Stimulated activated naive CD8-positive, alpha-beta T cell treated with anti-CD3 and anti-CD28 coated beads, Interleukin-15, Interleukin-2, amounts not matched to agents 100 ng/mL and 50 ng/mL, for 24 hours (primary cell): ENCODE results near the gene CDC5L.

ENCODE experiments used
- H3K27ac Mint-ChIP-seq: one replicate; pipeline ENCODE4 v1.8.0; 2021; ENCODE audit warnings: mild to moderate bottlenecking, mixed read lengths
- H3K27me3 Mint-ChIP-seq: one replicate; pipeline ENCODE4 v1.8.0; 2021; ENCODE audit warnings: mixed read lengths
- H3K36me3 Mint-ChIP-seq: one replicate; pipeline ENCODE4 v1.8.0; 2021; ENCODE audit warnings: low read depth, mixed read lengths
- H3K4me1 Mint-ChIP-seq: one replicate; pipeline ENCODE4 v1.8.0; 2021; ENCODE audit warnings: low read depth, mixed read lengths
- H3K4me3 Mint-ChIP-seq: one replicate; pipeline ENCODE4 v1.8.0; 2021; ENCODE audit warnings: mild to moderate bottlenecking, mixed read lengths
- H3K9me3 Mint-ChIP-seq: one replicate; pipeline ENCODE4 v1.8.0; 2021; ENCODE audit warnings: mixed read lengths

The CDC5L gene

DNA sequence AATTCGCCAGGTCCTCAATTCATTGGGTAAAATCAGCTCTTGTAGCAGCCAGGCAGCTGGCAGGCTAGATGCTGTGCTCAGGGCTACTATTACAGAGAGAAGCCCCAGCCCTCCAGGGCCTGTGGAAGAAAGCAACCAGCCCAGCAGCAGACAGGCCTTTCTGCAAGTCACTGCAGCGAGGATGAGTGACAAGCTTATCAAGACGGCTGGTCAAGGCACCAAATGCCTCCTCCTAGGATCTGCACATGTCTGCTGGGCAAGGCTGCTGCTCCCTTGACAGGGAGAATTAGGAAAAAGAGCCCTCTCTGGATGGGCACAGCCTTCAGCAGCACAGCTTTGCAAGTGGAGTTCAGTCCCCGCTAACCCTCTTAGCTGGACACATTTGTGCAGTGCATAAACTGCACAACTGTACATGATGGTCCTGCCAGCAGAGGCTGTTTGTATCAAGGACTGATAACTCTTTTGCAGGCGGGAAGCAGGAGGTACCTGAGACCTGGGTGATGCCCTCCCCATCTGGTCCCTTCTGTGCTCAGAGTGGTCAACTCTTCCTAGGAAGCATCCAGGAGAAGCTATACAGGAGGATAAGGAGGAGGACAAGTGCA is 89.9 kb downstream of the CDC5L start:
- Mint-ChIP-seq H3K9me3 (no peaks in the 10 kb centered on the region), H3K4me3 (no peak overlapping the region), H3K4me1 (no peaks in the 10 kb centered on the region), H3K36me3 (no peaks in the 10 kb centered on the region), H3K27ac (no peak overlapping the region), H3K27me3 (peaks cover 11% of the 10 kb centered on the region)

DNA sequence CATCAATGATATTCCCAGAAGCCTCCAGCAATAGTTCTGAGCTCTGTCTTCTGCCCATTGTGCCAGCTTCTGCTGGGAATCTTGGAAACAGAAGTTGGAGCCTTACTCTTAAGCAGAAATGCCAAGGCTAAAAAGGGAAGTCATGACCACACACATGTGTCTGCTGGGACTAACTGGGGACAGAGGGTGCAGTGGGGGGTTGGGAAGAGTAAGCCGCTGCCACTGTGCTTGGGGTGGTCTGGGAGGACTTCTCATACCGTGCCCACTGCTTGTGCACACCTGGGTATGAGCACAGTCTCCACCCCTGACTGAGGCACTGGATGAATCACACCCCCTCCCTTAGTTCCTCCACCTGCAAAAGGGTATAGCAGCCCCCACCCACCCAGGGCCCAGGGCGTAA is 90.7 kb downstream of the CDC5L start:
- H3K27ac Mint-ChIP-seq, result no peak overlapping the region
- H3K36me3 Mint-ChIP-seq, result no peaks in the 10 kb centered on the region
- no peaks in the 10 kb centered on the region for H3K4me1 Mint-ChIP-seq
- H3K4me3 Mint-ChIP-seq, result no peak overlapping the region
- H3K9me3 Mint-ChIP-seq, result no peaks in the 10 kb centered on the region
- peaks cover 11% of the 10 kb centered on the region for H3K27me3 Mint-ChIP-seq

DNA sequence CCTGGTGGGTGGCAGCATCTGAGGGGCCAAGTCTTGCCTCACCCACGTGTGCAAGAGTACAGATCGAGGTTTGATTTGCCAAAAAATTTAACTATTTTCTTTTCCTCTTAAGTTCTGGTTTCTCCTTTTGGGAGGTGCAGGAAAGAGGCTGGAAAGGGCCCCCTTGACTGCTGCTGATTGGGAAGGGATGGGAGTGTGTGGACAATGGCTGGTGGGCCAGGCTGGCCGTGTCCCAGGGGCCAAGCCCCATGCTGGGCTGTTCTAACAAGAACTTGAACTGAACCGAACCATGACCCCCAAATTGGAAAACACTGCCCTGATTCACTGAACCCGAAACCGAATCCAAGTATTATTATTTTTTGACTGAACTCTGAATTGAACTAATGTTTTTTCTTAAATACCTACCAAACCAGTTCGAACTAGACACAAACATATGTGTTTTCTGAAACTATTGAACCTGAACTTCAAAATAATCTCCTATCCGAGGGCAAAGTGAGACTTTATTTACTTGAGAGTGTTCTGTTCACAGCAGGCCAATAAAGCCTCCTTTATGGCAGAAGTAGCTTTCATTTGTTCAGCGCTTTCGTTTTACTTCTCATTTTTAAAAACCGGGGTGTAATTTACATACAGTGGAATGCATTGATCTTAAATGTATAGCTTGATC is 91.2 kb downstream of the CDC5L start:
- no peaks in the 10 kb centered on the region for H3K4me1 Mint-ChIP-seq
- H3K9me3 Mint-ChIP-seq, result no peaks in the 10 kb centered on the region
- H3K36me3 Mint-ChIP-seq, result no peaks in the 10 kb centered on the region
- no peak overlapping the region for H3K4me3 Mint-ChIP-seq
- H3K27ac Mint-ChIP-seq, result no peak overlapping the region
- peaks cover 11% of the 10 kb centered on the region for H3K27me3 Mint-ChIP-seq

DNA sequence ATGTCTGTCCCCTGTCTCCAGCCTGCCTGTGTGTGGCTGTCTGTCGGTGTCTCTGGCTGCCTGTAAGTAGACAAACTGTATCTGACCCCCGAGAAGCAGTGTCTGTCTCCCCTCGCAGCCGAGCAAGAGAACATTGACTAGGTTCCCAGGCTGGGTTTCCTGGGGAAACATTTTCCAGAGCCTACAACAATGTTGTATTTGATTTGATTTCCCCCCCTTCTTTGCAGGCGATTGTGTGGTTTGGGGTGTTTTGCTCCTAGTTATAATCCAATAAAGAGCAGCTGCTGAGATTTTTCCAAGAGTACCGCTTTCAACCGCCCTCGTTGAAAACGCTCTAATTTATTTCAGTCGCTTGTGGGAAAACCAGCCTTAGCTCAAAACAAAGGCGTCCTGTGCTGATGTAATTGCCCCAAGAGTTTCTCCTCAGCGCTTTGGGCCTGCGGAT is 92.6 kb downstream of the CDC5L start:
- Mint-ChIP-seq H3K27ac (no peak overlapping the region), H3K4me1 (no peaks in the 10 kb centered on the region), H3K27me3 (peaks cover 7% of the 10 kb centered on the region), H3K4me3 (no peak overlapping the region), H3K36me3 (no peaks in the 10 kb centered on the region), H3K9me3 (no peaks in the 10 kb centered on the region)

DNA sequence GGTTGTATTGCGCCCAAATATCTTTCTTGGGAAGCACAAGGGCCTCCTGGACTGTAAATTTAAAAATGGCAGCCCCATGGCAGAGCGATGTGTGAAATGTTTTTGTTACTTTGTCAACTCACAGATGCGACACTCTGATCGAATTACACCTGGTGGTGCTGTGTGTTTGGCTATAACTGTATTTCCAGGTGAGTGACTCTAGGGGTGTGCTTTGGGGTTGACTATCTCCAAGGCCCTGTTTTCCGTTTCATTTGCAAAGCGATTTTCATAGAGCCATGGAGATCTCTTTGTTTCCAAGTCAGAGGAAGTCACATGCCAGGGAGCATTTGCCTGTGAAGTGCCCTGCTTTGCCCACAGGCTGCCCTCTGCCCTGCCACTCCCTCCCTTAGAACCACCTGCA is 93.5 kb downstream of the CDC5L start:
- H3K9me3 Mint-ChIP-seq, result no peaks in the 10 kb centered on the region
- H3K27me3 Mint-ChIP-seq, result peaks cover 8% of the 10 kb centered on the region
- H3K36me3 Mint-ChIP-seq, result no peaks in the 10 kb centered on the region
- H3K27ac Mint-ChIP-seq, result no peak overlapping the region
- H3K4me3 Mint-ChIP-seq, result no peak overlapping the region
- no peaks in the 10 kb centered on the region for H3K4me1 Mint-ChIP-seq

DNA sequence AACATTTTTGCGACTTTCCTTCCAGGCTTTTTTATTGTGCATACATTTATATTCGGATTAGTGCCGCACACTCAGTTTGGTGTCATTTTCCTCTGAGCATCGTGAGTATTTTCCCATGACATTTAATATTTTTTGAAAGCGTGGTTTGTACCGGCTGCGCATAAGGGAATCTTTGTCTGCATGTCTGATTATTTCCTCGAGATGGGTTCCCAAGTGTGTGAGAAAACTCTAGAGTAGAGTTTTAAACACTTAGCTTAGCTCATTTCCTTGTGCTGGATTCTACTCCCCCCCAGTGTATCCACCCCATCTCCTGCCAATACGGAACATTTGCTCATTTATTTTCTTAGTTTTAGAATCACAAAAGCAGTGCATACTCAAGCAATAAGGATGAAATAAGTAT is 94.3 kb downstream of the CDC5L start:
- H3K4me1 Mint-ChIP-seq, result no peaks in the 10 kb centered on the region
- H3K27me3 Mint-ChIP-seq, result peaks cover 13% of the 10 kb centered on the region
- H3K4me3 Mint-ChIP-seq, result no peak overlapping the region
- no peaks in the 10 kb centered on the region for H3K36me3 Mint-ChIP-seq
- no peaks in the 10 kb centered on the region for H3K9me3 Mint-ChIP-seq
- no peak overlapping the region for H3K27ac Mint-ChIP-seq

DNA sequence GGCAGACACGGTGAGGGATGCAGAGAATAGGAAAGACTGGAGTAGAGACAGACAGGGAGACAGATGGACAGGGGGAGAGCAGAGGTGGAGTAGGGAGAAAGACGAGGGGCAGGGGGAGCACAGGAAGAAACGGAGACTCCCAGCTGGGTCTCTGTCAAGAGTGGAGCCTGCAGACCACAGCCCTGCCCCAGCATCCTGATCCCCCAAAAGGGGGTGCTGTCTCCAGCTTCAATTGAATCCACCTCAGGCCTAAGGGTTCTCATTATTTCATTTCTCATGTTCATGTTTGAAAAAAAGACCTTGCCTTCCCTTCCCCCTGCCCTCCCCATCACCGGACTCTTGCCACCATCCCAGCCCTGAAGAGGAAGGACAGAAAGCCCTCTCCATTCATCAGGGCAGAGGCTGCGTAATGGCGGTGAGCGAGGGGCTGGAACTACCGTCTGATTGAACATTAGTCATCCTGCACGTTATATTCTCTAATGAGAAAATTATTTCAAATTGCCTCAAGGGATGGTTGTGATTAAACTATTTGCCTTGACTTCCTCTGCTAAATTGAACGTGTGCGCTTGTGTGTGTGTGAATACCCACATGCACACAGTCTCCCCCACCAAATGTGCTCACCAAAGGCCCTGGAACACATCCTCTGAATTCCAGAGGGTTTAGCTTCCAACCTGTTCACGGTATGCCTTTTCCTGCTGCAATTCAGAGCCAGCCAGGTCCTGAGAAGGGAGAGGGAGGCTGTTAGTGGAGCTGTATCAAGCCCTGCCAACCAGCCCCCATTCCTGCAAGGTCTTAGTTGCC is 98.3 kb downstream of the CDC5L start:
- H3K4me1 Mint-ChIP-seq, result no peaks in the 10 kb centered on the region
- H3K36me3 Mint-ChIP-seq, result no peaks in the 10 kb centered on the region
- no peaks in the 10 kb centered on the region for H3K9me3 Mint-ChIP-seq
- H3K27ac Mint-ChIP-seq, result no peak overlapping the region
- H3K27me3 Mint-ChIP-seq, result peaks cover 35% of the 10 kb centered on the region
- no peak overlapping the region for H3K4me3 Mint-ChIP-seq

DNA sequence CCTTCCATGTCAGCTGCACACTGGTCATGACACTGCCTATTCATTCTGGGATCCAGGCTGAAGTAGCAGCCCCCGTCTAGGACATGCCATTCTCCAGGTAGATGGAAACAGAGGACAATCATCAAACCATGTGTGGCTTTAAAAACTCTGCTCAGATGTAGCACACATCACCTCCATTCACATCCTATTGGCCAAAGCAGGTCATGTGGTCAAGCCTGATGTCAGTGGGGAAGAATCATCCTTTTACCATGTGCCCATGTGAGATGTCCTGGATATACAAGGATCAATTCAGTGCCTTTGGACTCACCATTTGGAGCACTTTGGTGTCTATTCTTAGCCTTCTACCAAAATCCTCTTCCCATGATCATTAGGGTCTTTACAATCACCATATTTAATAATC is 99.5 kb downstream of the CDC5L start:
- Mint-ChIP-seq H3K4me3 (no peak overlapping the region), H3K27ac (no peak overlapping the region), H3K36me3 (no peaks in the 10 kb centered on the region), H3K9me3 (no peaks in the 10 kb centered on the region), H3K27me3 (peaks cover 30% of the 10 kb centered on the region), H3K4me1 (no peaks in the 10 kb centered on the region)

DNA sequence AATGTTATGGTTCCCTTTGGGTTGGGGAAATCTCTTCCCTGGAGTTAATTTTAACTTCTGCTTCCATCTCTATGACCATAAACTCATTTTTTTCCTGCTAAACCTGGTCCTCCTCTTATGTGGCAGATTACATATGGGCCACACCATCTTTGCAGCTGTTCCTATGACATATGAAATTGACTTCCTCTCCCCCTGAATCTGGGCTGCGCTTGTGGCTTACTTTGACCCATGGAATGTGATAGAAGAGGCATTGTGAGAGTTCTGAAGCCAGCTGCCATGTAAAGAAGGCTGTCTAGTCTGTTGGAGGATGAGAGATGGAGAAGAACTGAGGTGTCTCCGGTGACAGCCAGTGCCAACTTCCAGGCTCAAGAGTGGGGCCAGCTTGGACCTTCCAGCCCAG is 100.1 kb downstream of the CDC5L start:
- Mint-ChIP-seq H3K9me3 (no peaks in the 10 kb centered on the region), H3K4me3 (no peak overlapping the region), H3K27ac (no peak overlapping the region), H3K27me3 (peaks cover 30% of the 10 kb centered on the region), H3K36me3 (no peaks in the 10 kb centered on the region), H3K4me1 (no peaks in the 10 kb centered on the region)

DNA sequence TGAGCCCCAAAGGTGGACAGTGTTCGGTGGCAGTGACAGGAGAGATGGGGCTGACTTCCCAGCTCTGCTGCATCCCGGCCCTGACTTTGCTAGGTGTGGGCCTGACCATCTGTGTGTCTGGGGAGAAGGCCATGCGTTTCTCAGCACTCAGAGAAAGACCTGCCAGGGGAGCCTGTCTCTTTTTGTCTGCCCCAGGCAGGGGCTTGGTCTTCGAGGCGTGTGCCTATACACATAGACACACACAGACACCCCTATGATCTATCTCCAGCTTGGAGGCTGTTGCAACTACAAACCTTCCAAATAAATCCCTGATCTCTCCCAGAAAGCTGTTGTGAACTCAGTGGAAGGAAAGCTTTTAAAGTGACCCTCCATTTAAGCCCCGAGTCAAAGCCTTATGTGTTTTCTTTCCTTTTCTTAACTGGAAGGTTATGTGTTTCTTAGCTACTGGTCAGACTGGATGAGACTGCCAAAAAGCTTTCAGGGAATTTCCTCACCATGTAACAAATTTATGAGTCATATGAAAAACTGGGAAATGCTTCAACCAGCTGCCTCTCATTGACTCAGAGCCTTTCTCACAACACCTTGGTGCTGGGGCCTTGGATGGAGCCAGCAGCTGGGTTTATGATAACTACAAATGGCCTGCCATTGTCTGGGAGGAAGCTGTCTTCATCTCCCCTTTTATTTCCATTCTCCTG is 102.6 kb downstream of the CDC5L start:
- Mint-ChIP-seq H3K27ac (no peak overlapping the region), H3K27me3 (peaks cover 32% of the 10 kb centered on the region)

DNA sequence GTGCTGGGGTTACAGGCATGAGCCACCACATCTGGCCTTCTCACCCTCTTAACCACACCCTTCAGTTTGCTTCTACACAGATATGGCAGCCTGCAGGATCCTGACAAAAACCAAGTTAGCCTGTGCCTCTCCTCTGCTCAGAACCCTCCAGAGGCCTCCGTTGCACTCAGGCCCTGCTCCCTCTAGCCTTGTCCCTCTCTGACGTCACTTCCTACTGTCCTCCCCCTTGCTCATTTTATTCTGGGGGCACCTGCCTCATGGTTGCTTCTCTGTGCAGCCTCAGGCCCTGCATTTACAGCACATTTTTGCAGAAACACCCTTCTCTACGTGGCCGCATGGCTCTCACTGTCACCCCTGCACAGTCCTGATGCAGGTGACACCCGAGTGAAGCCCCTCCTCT is 105.6 kb downstream of the CDC5L start:
- H3K27me3 Mint-ChIP-seq, result peaks cover 12% of the 10 kb centered on the region
- H3K9me3 Mint-ChIP-seq, result no peaks in the 10 kb centered on the region
- no peaks in the 10 kb centered on the region for H3K36me3 Mint-ChIP-seq
- H3K4me3 Mint-ChIP-seq, result no peak overlapping the region
- no peak overlapping the region for H3K27ac Mint-ChIP-seq
- H3K4me1 Mint-ChIP-seq, result no peaks in the 10 kb centered on the region

More for the DNA sequence above, 102.6 kb downstream of the CDC5L start:
- Mint-ChIP-seq H3K4me1 (no peaks in the 10 kb centered on the region), H3K36me3 (no peaks in the 10 kb centered on the region), H3K9me3 (no peaks in the 10 kb centered on the region), H3K4me3 (no peak overlapping the region)

DNA sequence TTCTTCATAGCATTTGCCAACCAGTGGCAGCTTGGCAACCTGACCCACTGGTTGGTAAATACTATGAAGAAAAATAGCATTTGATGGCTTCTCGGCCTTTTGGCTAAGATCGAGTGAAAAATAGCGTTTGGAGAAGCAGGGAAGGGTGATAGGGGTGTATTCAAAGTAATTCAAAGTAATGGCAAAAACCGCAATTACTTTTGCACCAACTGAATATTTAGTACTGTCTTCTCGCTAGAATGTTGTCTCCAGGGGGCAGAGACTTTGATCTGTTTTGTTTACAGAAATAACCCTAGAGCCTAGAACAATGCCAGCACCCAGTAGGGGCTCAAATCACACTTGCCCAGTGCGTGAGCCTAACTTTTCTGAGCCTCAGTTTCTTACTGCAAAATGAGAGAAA is 106.1 kb downstream of the CDC5L start:
- no peaks in the 10 kb centered on the region for H3K9me3 Mint-ChIP-seq
- H3K27me3 Mint-ChIP-seq, result peaks cover 7% of the 10 kb centered on the region
- H3K4me1 Mint-ChIP-seq, result no peaks in the 10 kb centered on the region
- H3K36me3 Mint-ChIP-seq, result no peaks in the 10 kb centered on the region
- H3K27ac Mint-ChIP-seq, result no peak overlapping the region
- H3K4me3 Mint-ChIP-seq, result no peak overlapping the region

DNA sequence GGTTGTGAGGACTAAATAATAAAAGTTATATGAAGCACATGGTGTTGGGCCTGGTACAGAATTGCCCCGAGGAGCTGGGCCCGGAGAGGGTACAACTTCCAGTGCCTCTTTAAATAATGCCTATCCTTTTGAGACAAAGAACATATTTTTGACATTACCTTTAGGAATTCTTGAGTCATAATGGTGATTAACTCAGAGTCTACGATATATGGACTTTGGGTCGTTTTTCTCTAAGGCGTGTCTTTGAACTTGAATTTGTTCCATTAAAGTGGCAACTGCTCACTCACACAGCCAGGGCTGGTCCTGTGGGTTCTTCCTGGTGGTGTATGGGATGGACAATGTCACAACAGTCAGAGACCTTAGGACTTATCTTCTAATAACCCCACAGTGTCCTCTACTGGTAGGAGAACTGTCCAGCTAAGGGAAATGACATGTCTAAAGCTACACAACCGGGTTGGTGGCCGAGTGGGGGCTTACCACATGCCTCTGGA is 106.5 kb downstream of the CDC5L start:
- H3K4me1 Mint-ChIP-seq, result no peaks in the 10 kb centered on the region
- H3K4me3 Mint-ChIP-seq, result no peak overlapping the region
- H3K27ac Mint-ChIP-seq, result no peak overlapping the region
- no peaks in the 10 kb centered on the region for H3K9me3 Mint-ChIP-seq
- no peaks in the 10 kb centered on the region for H3K36me3 Mint-ChIP-seq
- peaks cover 6% of the 10 kb centered on the region for H3K27me3 Mint-ChIP-seq

DNA sequence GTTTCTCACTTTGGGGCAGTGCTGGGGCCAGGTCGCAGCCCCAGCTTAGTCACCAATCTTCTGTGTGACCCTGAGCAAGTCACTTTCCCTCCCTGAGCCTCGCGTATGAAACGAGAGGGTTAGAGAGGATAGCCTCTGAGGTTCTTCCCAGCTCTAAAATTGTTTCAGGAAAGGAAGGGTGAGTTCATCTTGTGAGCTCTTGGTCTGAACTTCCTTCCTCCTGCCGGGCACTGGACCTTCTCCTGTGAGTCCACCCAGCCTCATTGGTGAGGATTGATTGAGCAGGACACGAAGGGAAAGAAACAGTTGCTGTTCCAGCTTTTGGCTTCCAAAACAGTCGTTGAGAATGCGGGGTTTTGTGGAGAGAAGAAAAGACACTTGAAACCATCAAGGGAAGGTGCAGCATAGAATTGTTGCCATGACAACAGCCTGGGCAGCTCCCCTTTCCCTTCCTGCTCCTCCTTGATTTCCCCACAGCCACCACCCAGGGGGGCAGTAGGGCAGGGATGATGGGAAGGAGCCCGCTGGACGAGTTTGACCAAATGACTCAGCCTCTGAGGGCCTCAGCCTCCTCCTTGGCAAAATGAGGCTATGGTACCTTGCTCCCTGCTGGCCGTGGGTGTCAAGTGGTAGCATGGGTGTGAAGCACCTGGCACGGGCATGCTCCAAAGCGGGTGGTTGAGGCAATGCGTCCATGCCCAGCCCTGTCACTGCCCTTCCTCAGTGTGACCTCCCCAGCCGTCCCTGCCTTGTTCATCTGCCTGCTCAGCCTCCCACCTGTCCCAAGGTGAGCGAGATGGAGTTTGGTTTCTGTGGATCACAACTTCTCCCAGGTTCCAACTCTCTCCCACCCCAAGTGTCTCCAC is 107.8 kb downstream of the CDC5L start:
- Mint-ChIP-seq H3K4me1 (no peaks in the 10 kb centered on the region), H3K27ac (no peak overlapping the region), H3K36me3 (no peaks in the 10 kb centered on the region), H3K9me3 (no peaks in the 10 kb centered on the region), H3K27me3 (peaks cover 3% of the 10 kb centered on the region), H3K4me3 (no peak overlapping the region)
